Subcutaneous abdominal adipose tissue (tissue), 5 donors: ENCODE data around the gene ALDH1B1.

Experiments
- H3K27ac ChIP-seq: one replicate; pipeline ENCODE4 v1.7.0; 2013; ENCODE audit warnings: low read depth, mild to moderate bottlenecking, inconsistent platforms, low read length, moderate library complexity
- H3K27me3 ChIP-seq, 5 donors: one replicate each; pipeline ENCODE4 v1.7.0; 2013; ENCODE audit warnings: low read length in 5 of 5, inconsistent platforms in 1 of 5; ENCODE audit not compliant: control insufficient read depth in 5 of 5, insufficient read depth in 4 of 5
- H3K36me3 ChIP-seq, 5 donors: one replicate each; pipeline ENCODE4 v1.7.0; 2013; ENCODE audit warnings: low read length in 5 of 5; ENCODE audit not compliant: control insufficient read depth in 5 of 5, insufficient read depth in 5 of 5
- H3K4me1 ChIP-seq, 5 donors: one replicate each; pipeline ENCODE4 v1.7.0; 2013; ENCODE audit warnings: low read length in 5 of 5, mild to moderate bottlenecking in 3 of 5, moderate library complexity in 1 of 5; ENCODE audit not compliant: control insufficient read depth in 5 of 5, insufficient read depth in 5 of 5
- H3K4me3 ChIP-seq, 5 donors: one replicate each; pipeline ENCODE4 v1.7.0; 2013; ENCODE audit warnings: low read length in 5 of 5, low read depth in 1 of 5
- H3K9ac ChIP-seq, 5 donors: one replicate each; pipeline ENCODE4 v1.7.0; 2013; ENCODE audit warnings: low read length in 5 of 5, mild to moderate bottlenecking in 4 of 5, moderate library complexity in 3 of 5
- H3K9me3 ChIP-seq, 5 donors: one replicate each; pipeline ENCODE4 v1.7.0; 2013; ENCODE audit warnings: low read length in 5 of 5; ENCODE audit not compliant: control insufficient read depth in 5 of 5
- donor health status: healthy.
- donor health status: healthy.
- donor health status: healthy.
- donor health status: healthy.
- donor health status: healthy.

The ALDH1B1 gene

DNA sequence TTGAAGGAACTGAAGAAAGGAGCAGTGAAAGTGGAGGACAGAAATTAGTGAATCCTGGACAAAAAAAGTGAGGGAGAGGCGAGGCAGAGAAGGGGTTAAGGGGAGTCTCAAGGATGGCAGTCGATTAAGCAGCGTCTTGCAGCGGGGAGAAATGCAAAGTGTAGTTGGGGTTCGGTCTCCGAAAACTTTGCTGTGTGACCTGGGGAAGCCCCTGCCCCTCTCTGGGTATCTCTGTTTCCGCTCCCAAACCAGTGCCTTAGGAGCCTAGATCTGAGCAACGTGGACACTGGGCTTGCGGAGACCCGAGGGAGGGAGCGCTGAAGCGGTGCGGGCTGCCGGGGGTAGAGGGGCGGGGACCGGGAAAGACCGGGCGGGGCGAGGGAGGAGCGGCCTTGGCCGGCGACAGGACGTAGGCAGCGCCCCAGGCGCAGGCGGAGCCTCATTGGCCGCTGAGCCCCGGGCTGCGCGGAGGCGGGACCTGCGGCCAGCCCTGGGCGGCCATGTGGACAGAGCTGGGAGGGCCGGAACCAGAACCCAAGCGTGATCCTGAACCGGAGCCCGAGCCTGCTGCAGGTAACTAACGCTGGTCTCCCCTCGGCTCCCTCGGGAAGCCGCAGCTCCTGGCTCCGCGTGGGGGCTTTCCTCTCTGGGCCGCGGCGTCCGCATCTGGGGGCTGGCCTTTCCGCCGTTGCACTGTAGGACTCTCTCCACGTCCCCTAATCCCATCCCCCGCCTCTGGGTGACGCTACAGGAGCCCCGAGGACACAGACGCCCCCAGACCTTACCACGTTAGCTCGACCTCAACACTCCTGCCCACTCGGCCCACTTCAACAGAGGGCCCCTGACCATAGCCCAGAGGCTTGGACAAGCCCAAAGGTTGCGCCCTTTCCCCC is at the start of gene ALDH1B1:
TSS of gene ALDH1B1 (plus strand) at position 468 of the 893 bp plus-strand sequence. CDS start 3,047 bp downstream, outside the sequence.
- no peaks in the 10 kb centered on the region for H3K9me3 ChIP-seq
- H3K4me3 ChIP-seq: peak within 1 kb of the TSS; percentile 85 to 89 (median 87)
- H3K27me3 ChIP-seq: no peaks in the 10 kb centered on the region
- H3K27ac ChIP-seq: peak within 1 kb of the TSS; percentile 41
- H3K9ac ChIP-seq: peak within 1 kb of the TSS; percentile 68 to 92 (median 85)
- peaks cover 11 to 50% (median 39%) of the 10 kb centered on the region in 5 donors for H3K4me1 ChIP-seq
- H3K36me3 ChIP-seq: peaks cover 0 to 21% (median 19%) of the 10 kb centered on the region in 5 donors

DNA sequence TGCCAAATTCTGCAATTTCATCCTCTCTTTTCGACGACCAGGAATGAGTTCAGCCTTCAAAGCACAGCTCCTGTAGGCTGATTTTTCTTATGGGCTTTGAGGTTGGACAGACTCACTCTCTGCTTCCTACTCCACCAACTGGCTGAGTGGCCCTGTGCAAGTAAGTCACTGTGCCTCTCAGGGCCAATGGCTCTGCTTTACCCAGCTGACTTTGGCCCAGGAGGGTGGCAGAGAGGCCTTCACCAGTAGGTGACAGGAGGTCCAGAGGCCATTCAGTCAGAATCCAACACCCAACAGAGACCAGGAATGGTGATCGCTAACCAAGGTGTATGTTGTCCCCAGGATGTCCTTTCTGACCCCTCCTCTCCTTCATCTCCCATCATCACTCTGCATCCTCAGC is 49.5 kb upstream of the ALDH1B1 start:
- no peaks in the 10 kb centered on the region for H3K9me3 ChIP-seq
- no peaks in the 10 kb centered on the region for H3K36me3 ChIP-seq
- no peak overlapping the region for H3K27ac ChIP-seq
- H3K4me3 ChIP-seq: no peak overlapping the region
- H3K27me3 ChIP-seq: peaks cover 0 to 3% (median 0%) of the 10 kb centered on the region in 5 donors
- H3K9ac ChIP-seq: no peak overlapping the region
- H3K4me1 ChIP-seq: peaks cover 0 to 8% (median 5%) of the 10 kb centered on the region in 5 donors

DNA sequence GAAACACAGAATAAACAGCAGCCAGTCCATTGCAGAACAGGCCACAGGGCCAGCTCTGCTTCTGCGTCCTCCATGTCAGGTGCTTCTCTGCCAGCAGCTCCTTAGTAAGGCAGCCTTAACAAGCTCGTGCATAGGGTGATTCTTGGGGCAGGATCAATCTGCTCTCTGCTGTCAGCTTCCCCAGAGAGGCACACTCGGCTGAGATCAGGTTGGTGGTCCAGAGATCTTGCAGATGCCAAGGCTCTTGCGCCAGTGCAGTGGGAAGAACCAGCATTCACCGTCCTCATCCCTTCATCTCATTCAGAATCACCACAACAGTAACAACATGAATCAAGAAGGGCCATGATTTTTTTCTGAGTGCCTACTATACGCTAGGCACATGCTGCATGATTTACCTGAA is 49.0 kb upstream of the ALDH1B1 start:
- Histone ChIP-seq H3K27me3 (peaks cover 0 to 3% (median 0%) of the 10 kb centered on the region in 5 donors), H3K36me3 (no peaks in the 10 kb centered on the region), H3K4me1 (peaks cover 0 to 8% (median 5%) of the 10 kb centered on the region in 5 donors), H3K27ac (no peak overlapping the region), H3K9ac (no peak overlapping the region), H3K4me3 (no peak overlapping the region), H3K9me3 (no peaks in the 10 kb centered on the region)

DNA sequence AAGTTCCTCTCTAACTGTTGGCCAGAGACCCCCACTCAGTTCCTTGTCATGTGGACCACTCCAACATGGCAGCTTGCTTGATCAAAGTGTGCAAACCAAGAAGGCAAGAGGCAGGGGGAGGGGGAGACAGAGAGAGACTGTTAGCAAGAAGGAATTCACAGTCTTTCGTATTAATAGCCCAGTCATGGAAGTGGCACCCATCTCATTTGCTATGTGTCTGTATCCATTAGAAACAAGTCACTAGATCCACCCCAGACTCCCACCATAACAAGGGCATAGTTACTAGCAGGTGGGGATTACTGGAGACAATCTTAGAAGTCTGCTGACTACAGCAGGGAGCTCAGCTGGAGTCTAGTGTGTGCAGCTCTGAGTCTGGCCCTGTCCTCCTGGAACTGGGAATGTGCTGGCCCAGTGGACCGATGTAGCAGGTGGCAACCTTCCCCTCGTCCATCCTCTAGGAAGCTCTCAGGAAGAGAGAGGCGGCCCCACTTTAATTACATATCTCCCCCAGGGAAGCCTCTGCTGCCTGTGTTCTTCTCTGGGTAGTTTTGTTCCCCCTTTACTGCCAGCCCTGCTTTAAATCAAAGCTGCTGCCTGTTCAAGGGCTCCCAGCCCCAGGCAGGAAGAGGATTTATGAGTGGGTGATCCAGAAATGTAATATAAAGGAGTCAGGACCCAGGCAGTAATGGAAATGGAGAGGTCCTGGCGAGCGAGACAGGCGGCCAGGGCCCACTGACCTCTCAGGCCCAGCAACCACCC is 47.8 kb upstream of the ALDH1B1 start:
- Histone ChIP-seq H3K9me3 (no peaks in the 10 kb centered on the region), H3K4me1 (peaks cover 0 to 1% (median 0%) of the 10 kb centered on the region in 5 donors), H3K27me3 (peaks cover 0 to 3% (median 0%) of the 10 kb centered on the region in 5 donors), H3K27ac (no peak overlapping the region), H3K36me3 (no peaks in the 10 kb centered on the region), H3K4me3 (no peak overlapping the region), H3K9ac (no peak overlapping the region)

DNA sequence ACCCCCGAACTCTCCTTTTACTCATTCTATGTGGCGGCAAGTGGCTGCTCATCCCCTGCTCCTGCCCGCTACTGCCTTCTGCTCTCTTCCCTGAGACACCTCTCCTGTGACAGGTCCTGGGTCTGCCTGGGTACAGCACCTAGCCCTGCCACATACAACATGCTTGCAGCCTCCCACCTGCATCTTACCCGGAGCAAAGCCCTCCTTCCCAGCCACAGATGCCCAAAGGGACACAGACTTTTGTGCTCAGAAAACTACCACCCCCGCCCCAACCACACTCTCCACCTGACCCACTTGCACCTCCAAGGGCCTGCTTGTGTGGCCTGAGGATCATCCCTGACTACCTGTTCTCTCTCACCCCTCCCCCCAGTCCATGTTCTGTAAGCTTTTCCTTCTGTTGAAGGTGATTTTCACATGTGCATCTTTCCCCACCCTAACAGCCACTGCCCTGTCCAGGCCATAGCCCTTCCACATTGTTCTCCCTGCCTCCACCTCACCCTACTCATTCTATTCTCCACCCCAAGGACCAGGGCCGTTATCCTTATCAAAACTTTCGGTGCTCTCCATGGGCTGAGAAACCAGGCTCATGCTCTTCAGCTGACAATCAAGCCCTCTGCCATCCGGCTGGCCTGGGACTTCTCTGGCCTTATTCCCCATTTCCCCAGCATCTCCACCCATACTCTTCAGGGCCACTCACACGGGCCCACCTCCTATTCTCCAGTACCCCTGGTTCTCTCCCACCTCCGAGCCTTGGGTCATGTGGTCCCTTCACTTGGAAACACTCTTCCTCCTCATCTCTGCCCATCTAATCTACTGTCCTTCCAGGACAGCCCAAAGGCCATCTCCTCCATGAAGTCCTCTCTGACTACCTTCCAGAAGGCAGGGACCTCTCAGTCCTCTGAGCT is 46.4 kb upstream of the ALDH1B1 start:
- no peaks in the 10 kb centered on the region for H3K9me3 ChIP-seq
- H3K27ac ChIP-seq: no peak overlapping the region

DNA sequence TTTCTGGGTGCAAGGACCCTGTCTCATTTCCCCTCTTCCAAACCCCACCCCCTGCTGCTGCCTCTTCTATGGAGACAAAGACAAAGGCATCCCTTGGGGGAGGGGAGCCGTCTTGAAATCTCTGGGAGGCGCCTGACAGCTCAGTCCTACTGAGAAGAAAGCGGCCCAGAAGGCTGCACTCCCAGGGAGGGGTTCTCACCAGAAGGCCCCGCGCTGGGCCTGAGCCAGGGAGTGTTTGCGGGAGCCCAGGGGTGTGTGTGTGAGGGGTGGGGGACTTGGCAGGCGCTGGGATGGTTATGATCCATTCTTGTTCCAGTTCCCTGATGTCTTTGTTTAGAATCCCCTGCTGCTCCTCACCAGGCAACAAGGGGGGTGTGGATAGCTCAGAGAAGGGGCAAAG is 45.7 kb upstream of the ALDH1B1 start:
- H3K9ac ChIP-seq: no peak overlapping the region
- H3K27ac ChIP-seq: no peak overlapping the region
- no peak overlapping the region for H3K4me3 ChIP-seq
- H3K27me3 ChIP-seq: peaks cover 0 to 6% (median 0%) of the 10 kb centered on the region in 5 donors
- H3K4me1 ChIP-seq: no peaks in the 10 kb centered on the region
- H3K9me3 ChIP-seq: no peaks in the 10 kb centered on the region
- H3K36me3 ChIP-seq: no peaks in the 10 kb centered on the region

More for the DNA sequence above, 46.4 kb upstream of the ALDH1B1 start:
- H3K9ac ChIP-seq: no peak overlapping the region
- no peaks in the 10 kb centered on the region for H3K36me3 ChIP-seq
- H3K4me1 ChIP-seq: no peaks in the 10 kb centered on the region
- peaks cover 0 to 3% (median 0%) of the 10 kb centered on the region in 5 donors for H3K27me3 ChIP-seq
- H3K4me3 ChIP-seq: no peak overlapping the region

DNA sequence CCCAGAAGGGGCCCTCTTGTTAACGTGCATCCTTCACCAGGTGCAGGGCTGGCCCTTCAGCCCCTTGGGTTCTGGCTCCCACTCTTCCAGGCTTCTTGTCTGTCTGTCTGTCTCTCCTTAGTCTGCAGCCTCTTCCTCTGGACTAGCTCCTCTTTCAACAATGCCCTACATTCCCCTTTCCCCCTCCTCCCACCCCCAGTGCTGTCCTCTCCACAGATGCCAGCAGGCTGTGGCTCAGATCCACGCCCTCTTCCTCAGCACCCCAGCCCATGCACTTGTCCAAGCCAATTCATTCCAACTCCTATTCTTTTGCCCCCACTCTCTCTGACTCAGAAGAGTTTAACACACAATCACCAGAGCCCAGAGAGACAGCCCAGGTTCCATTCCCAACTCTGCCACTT is 45.2 kb upstream of the ALDH1B1 start:
- Histone ChIP-seq H3K9ac (no peak overlapping the region), H3K36me3 (no peaks in the 10 kb centered on the region), H3K9me3 (no peaks in the 10 kb centered on the region), H3K27ac (no peak overlapping the region), H3K27me3 (peaks cover 0 to 6% (median 0%) of the 10 kb centered on the region in 5 donors), H3K4me3 (no peak overlapping the region), H3K4me1 (no peaks in the 10 kb centered on the region)

DNA sequence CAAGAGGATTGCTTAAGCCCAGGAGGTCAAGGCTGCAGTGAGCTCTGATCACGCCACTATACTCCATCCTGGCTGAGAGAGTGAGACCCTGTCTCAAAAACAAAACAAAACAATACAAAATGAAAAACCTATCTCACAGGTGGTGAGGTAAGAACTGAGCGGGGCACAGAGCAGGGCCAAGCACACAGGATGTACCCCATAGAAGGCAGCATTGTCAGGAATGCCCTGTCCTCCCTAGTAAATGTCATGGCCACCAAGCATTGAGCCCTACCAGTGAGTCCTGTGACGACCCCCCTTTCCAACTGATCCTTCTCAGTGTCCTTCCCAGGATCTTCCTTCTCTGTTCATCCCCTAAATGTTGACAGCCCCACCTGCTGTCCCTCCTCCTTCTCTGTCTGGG is 44.6 kb upstream of the ALDH1B1 start:
- no peak overlapping the region for H3K27ac ChIP-seq
- H3K4me3 ChIP-seq: no peak overlapping the region
- no peak overlapping the region for H3K9ac ChIP-seq
- H3K9me3 ChIP-seq: no peaks in the 10 kb centered on the region
- H3K36me3 ChIP-seq: no peaks in the 10 kb centered on the region
- peaks cover 0 to 6% (median 0%) of the 10 kb centered on the region in 5 donors for H3K27me3 ChIP-seq
- no peaks in the 10 kb centered on the region for H3K4me1 ChIP-seq

DNA sequence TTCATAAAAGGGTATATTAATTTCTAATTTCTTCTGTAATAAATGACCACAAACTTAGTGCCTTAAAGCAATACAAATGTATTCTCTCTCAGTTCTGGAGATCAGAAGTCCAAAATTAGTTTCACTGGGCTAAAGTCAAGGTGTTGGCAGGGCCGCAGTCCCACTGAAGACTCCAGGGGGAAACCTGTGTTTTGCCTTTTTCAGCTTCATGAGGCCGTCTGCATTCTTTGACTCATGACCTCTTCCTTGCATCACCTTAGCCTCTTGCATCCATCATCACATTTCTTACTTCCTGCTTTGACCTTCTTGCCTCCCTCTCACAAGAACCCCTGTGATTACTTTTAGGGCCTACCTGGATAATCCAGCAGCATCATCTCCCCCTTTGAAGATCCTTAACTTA is 42.0 kb upstream of the ALDH1B1 start:
- no peaks in the 10 kb centered on the region for H3K36me3 ChIP-seq
- H3K4me1 ChIP-seq: no peaks in the 10 kb centered on the region
- H3K9ac ChIP-seq: no peak overlapping the region
- no peak overlapping the region for H3K4me3 ChIP-seq
- H3K27me3 ChIP-seq: peaks cover 0 to 6% (median 0%) of the 10 kb centered on the region in 5 donors
- no peak overlapping the region for H3K27ac ChIP-seq
- H3K9me3 ChIP-seq: no peaks in the 10 kb centered on the region
